GM19438 (cell line): ENCODE measurements around the gene DKK2.
"Not testable (repeated sequence)": the region's sequence is repeated elsewhere in the genome, so short reads cannot be mapped to it uniquely, and the experiment has no call there.

Experiments used
- ATAC-seq: cut with Tn5 transposase; IDR thresholded peaks from one replicate; pipeline ENCODE4 v1.9.1; 2021; ENCODE audit warnings: low read depth; ENCODE audit not compliant: unreplicated experiment

The DKK2 gene

GRCh38 chr4:106929248-106929647, 106.9 kb downstream of the DKK2 start:
- ATAC-seq, result no peak

GRCh38 chr4:106914223-106914622, 121.9 kb downstream of the DKK2 start:
- ATAC-seq, result no peak

- no peak for ATAC-seq
Observed at GRCh38 chr4:106909486-106910188, 126.5 kb downstream of the DKK2 start.

- ATAC-seq, result not testable (repeated sequence)
Observed at GRCh38 chr4:106908049-106908448, 128.1 kb downstream of the DKK2 start.

GRCh38 chr4:106907216-106907615, 128.9 kb downstream of the DKK2 start:
- ATAC-seq, result no peak

- ATAC-seq, result no peak
Observed at GRCh38 chr4:106906728-106907127, 129.4 kb downstream of the DKK2 start.

GRCh38 chr4:106898621-106899230, 137.4 kb downstream of the DKK2 start:
- ATAC-seq, result peak; percentile 70

- no peak for ATAC-seq
Observed at GRCh38 chr4:106893903-106894302, 142.2 kb downstream of the DKK2 start.

- no peak for ATAC-seq
Observed at GRCh38 chr4:106893395-106893881, 142.7 kb downstream of the DKK2 start.

- ATAC-seq, result no peak
Observed at GRCh38 chr4:106892786-106893185, 143.3 kb downstream of the DKK2 start.

- ATAC-seq, result no peak
Observed at GRCh38 chr4:106875340-106875739, 160.8 kb downstream of the DKK2 start.
